Prostate gland (tissue), 2 donors: ENCODE results near the gene CSHL1. TPM values are rescaled to one million over a fixed set of nuclear protein-coding genes. Genes with fewer than 3 reads are reported as not detected.

Experiments
- DNase-seq: peaks from one replicate; pipeline ENCODE4 v3.0.0-alpha.2; 2019; ENCODE audit warnings: low spot score
- H3K27ac ChIP-seq, 2 donors: fragments of 200-600 bp; sonication (generic); 2 replicates each; pipeline ENCODE4 v1.5.1; 2017 to 2019
- H3K27me3 ChIP-seq: fragments of 200-600 bp; sonication (generic); replicated peaks from 2 replicates; pipeline ENCODE4 v1.5.1; 2019; ENCODE audit not compliant: insufficient read depth
- H3K36me3 ChIP-seq, 2 donors: fragments of 200-600 bp; sonication (generic); 1 replicate in 1 of 2; 2 replicates in 1 of 2; pipeline versions ENCODE4 v1.5.1 to v1.8.1; 2017 to 2019
- H3K4me1 ChIP-seq: fragments of 200-600 bp; sonication (generic); replicated peaks from 2 replicates; pipeline ENCODE4 v1.5.1; 2019
- H3K4me3 ChIP-seq, 2 donors: fragments of 200-600 bp; sonication (generic); 2 replicates each; pipeline ENCODE4 v1.5.1; 2017 to 2019
- H3K9me3 ChIP-seq: fragments of 200-600 bp; sonication (generic); 2 replicates; pipeline ENCODE4 v1.5.1; 2017
- POLR2A ChIP-seq: fragments of 450-650 bp; IDR thresholded peaks from one replicate; pipeline ENCODE4 v1.6.1; 2016; ENCODE audit warnings: antibody characterized with exemption, mild to moderate bottlenecking
- POLR2AphosphoS5 ChIP-seq: sonication (generic); formaldehyde crosslinking; IDR thresholded peaks from one replicate; pipeline ENCODE4 v1.6.1; 2017; ENCODE audit warnings: antibody characterized with exemption
- WGBS: methylation state at CpG from one replicate; pipeline ENCODE4 v1.1.5; 2018; 5-methylcytosine and 5-hydroxymethylcytosine counted together
- intact Hi-C: fragments of 100-400 bp; cut with DNase I; formaldehyde crosslinking; loops from one replicate; pipeline ENCODE4 v1.14.2; 2022
- total RNA-seq, 2 donors: library from RNA; depleted of rRNA; stranded (reverse); fragments of >200 nt; gene quantifications; one replicate each; pipeline ENCODE4 v1.1.0, GENCODE V29; 2016
- TF ChIP-seq, protein P1 (sequence below), 4 experiments: fragments of 200-600 bp in 2 of 4; fragments of 450-650 bp in 2 of 4; sonication (generic) in 2 of 4; IDR thresholded peaks; 1 replicate in 3 of 4; 2 replicates in 1 of 4; pipeline ENCODE4 v1.5.1; 2016 to 2019; ENCODE audit warnings: antibody characterized with exemption in 4 of 4, mild to moderate bottlenecking in 2 of 4, moderate library complexity in 2 of 4

The CSHL1 gene
- total RNA-seq, 2 donors from 2014 or later, result 0.34 TPM; not detected in 1

DNA sequence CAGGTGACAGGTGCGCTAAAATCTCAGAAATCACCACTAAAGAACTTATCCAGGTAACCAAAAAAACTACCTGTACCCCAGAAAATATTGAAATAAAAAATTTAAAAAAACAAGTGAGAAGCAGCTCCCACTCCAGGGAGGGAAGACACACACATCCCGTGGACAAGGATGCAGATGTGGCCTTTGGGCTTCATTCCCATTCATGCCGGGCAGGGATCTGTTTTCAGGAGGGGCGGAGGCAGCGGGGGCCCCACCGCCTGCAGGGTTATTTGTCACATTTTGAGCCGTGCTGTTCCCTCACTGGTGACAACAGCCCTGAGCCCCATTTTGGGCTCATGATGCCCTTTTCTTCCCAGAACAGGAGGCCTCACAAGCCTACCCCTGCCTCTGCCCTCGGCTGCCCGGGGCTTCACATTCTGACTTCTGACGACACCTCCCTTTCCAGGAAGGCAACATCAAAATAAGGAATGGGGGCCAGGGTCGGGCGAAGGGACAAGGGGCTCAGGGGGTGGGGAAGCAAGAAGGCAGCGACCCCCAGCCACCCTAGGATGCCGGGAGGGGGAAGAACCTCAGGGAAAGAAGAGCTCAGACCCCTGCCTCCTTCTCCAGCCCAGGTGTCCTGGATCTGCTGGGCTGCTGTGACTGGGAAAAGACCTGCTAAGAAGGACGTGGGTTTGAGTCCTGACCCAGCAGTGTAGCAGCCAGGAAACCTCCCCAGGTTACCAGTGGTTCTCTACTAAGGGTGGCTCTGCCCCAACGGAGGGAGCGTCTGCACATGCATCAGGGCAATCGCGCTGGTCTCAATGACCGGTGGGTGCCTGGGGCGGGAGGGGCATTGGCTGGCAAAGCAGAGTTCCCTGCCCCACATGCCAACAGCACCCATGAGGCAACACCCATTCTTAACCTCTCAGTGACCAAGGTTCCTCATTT lies 23.4 kb upstream of the CSHL1 start:
- H3K4me1 ChIP-seq, result no peaks in the 10 kb centered on the region
- DNase-seq, result no peak
- TF ChIP-seq, protein P1, sequence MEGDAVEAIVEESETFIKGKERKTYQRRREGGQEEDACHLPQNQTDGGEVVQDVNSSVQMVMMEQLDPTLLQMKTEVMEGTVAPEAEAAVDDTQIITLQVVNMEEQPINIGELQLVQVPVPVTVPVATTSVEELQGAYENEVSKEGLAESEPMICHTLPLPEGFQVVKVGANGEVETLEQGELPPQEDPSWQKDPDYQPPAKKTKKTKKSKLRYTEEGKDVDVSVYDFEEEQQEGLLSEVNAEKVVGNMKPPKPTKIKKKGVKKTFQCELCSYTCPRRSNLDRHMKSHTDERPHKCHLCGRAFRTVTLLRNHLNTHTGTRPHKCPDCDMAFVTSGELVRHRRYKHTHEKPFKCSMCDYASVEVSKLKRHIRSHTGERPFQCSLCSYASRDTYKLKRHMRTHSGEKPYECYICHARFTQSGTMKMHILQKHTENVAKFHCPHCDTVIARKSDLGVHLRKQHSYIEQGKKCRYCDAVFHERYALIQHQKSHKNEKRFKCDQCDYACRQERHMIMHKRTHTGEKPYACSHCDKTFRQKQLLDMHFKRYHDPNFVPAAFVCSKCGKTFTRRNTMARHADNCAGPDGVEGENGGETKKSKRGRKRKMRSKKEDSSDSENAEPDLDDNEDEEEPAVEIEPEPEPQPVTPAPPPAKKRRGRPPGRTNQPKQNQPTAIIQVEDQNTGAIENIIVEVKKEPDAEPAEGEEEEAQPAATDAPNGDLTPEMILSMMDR (IDR thresholded peaks at IDR 0.05), result no peak
- TF ChIP-seq POLR2A (no peak), POLR2AphosphoS5 (no peak)
- H3K36me3 ChIP-seq, result no peaks in the 10 kb centered on the region
- intact Hi-C loops, result no loop called here
- no peaks in the 10 kb centered on the region for H3K27me3 ChIP-seq
- no peaks in the 10 kb centered on the region for H3K9me3 ChIP-seq
- H3K4me3 ChIP-seq, result no peak overlapping the region
- 76% methylated on average over 21 of the region's 21 CpGs for WGBS
- no peak overlapping the region for H3K27ac ChIP-seq

DNA sequence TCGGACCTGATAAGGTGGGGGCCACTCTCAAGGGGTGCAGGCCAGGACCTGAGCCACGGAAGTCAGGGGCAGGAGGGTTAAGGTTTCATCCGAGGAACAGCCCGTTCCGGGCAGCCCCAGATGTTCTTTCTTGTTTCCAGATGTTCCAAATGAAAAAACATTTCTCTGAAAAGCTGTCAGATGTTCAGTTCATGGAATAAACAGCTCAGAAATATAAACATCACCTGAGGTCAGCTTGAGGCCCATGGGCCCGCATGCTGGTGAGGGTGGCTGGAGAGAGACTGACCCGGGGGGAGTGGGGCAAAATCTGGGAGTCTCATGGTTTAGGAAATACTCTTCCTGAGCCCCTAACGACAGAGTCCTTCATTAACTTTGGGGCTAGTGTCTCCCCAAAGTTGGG lies 22.5 kb upstream of the CSHL1 start:
- Histone ChIP-seq H3K36me3 (no peaks in the 10 kb centered on the region), H3K4me3 (no peak overlapping the region), H3K4me1 (no peaks in the 10 kb centered on the region), H3K27me3 (no peaks in the 10 kb centered on the region), H3K9me3 (no peaks in the 10 kb centered on the region), H3K27ac (no peak overlapping the region)
- no peak for TF ChIP-seq POLR2A
- TF ChIP-seq, protein P1 (IDR thresholded peaks at IDR 0.05), result no peak
- 81% methylated on average over 8 of the region's 8 CpGs for WGBS
- DNase-seq, result no peak
- intact Hi-C loops, result no loop called here

DNA sequence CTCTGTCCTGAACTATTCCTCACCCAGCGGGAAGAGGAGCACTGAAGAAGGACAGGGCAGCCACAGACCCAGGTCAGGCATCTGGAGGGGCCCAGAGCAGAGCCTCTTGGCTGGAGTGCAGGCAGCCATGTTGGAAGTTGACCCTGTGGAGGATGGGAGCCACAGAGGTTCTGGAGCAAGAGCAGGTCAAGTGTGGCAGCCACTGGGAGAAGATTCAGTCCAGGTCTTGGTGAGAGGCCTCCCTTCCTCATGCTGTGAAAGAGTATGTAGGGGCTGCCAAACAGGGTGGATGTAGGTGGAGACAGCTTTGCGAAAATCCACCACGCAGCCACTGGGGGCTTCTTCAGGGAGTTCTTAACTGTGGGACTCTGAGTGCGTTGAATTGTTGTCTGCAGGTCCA lies 21.7 kb upstream of the CSHL1 start:
- no peaks in the 10 kb centered on the region for H3K27me3 ChIP-seq
- WGBS, result 94% methylated on average over 4 of the region's 4 CpGs
- TF ChIP-seq POLR2A (no peak), POLR2AphosphoS5 (no peak)
- TF ChIP-seq, protein P1 (IDR thresholded peaks at IDR 0.05), result no peak
- no peaks in the 10 kb centered on the region for H3K36me3 ChIP-seq
- no peaks in the 10 kb centered on the region for H3K4me1 ChIP-seq
- H3K27ac ChIP-seq, result no peak overlapping the region
- H3K9me3 ChIP-seq, result no peaks in the 10 kb centered on the region
- no peak for DNase-seq
- no peak overlapping the region for H3K4me3 ChIP-seq
- intact Hi-C loops, result no loop called here

- no peak within 1 kb of the TSS for H3K4me3 ChIP-seq
- no peaks in the 10 kb centered on the region for H3K9me3 ChIP-seq
- TF ChIP-seq, protein P1 (IDR thresholded peaks at IDR 0.05), result no peak
- TF ChIP-seq POLR2AphosphoS5, result no peak
- no peaks in the 10 kb centered on the region for H3K27me3 ChIP-seq
- no peak within 1 kb of the TSS for H3K27ac ChIP-seq
- H3K36me3 ChIP-seq, result no peaks in the 10 kb centered on the region
- DNase-seq, result no peak
- intact Hi-C loops, result no loop called here
- WGBS, result 80% methylated on average over 19 of the region's 19 CpGs
- no peaks in the 10 kb centered on the region for H3K4me1 ChIP-seq
Measured at GRCh38 chr17:63931981-63932561, 21.0 kb upstream of the CSHL1 start, which contains the start of gene CD79B. Gene CD79B, minus strand, starts transcription at chr17:63932331. Its CDS starts 70 bp downstream, at chr17:63932261.
